HepG2 (cell line): ENCODE results near the gene VEZF1. TPM values are rescaled to one million over a fixed set of nuclear protein-coding genes. Genes with fewer than 3 reads are reported as not detected.
A peak's percentile ranks its signal among the peaks of the same experiment; 100 is the strongest.

Source experiments
- AKNA ChIP-seq: sonication (generic); formaldehyde crosslinking; IDR thresholded peaks from 2 replicates; pipeline ENCODE4 v1.4.0; 2020; ENCODE audit warnings: missing genetic modification reagents, borderline replicate concordance
- ARNTL ChIP-seq: sonication (generic); formaldehyde crosslinking; IDR thresholded peaks from 2 replicates; pipeline ENCODE4 v1.4.0; 2020; ENCODE audit warnings: mild to moderate bottlenecking, missing genetic modification reagents
- BHLHE40 ChIP-seq: IDR thresholded peaks from 2 replicates; pipeline ENCODE4 v1.6.1; 2011; ENCODE audit warnings: low read length, improper control_type of control experiment
- BRD4 ChIP-seq: sonication (generic); formaldehyde crosslinking; IDR thresholded peaks from 2 replicates; pipeline ENCODE4 v1.4.0; 2020; ENCODE audit warnings: missing genetic modification reagents
- CENPT ChIP-seq: sonication (generic); formaldehyde crosslinking; IDR thresholded peaks from 2 replicates; pipeline ENCODE4 v1.8.0; 2022; ENCODE audit warnings: low read depth, mild to moderate bottlenecking, moderate library complexity, missing genetic modification reagents
- EEA1 ChIP-seq: sonication (generic); formaldehyde crosslinking; IDR thresholded peaks from 2 replicates; pipeline ENCODE4 v1.5.1; 2020; ENCODE audit warnings: mild to moderate bottlenecking, missing genetic modification reagents, borderline replicate concordance
- EP300 ChIP-seq, 3 experiments: sonication (generic) in 1 of 3; formaldehyde crosslinking in 1 of 3; IDR thresholded peaks; 2 replicates each; pipeline versions ENCODE4 v1.5.1 to v1.6.1; 2011 to 2020; ENCODE audit warnings: low read depth in 2 of 3, low read length in 2 of 3, borderline replicate concordance in 1 of 3, improper control_type of control experiment in 1 of 3, mild to moderate bottlenecking in 1 of 3, missing genetic modification reagents in 1 of 3, moderate library complexity in 1 of 3
- HDAC6 ChIP-seq: fragments of 200-600 bp; sonication (generic); IDR thresholded peaks from 2 replicates; pipeline ENCODE4 v1.7.0; 2017; ENCODE audit warnings: mild to moderate bottlenecking, antibody characterized with exemption, low read length, low read depth
- NFKB2 ChIP-seq: sonication (generic); formaldehyde crosslinking; IDR thresholded peaks from 2 replicates; pipeline ENCODE4 v1.4.0; 2020; ENCODE audit warnings: missing genetic modification reagents, borderline replicate concordance
- PBX2 ChIP-seq: IDR thresholded peaks from 2 replicates; pipeline ENCODE4 v1.6.1; 2016; ENCODE audit warnings: control low read depth
- PHF20 ChIP-seq: sonication (generic); formaldehyde crosslinking; IDR thresholded peaks from 2 replicates; pipeline ENCODE4 v1.5.0; 2020; ENCODE audit warnings: mild to moderate bottlenecking, missing genetic modification reagents
- SRSF1 ChIP-seq: fragments of 200-400 bp; formaldehyde crosslinking; optimal IDR thresholded peaks from 2 replicates; pipeline ENCODE3; 2017; ENCODE audit warnings: mild to moderate bottlenecking, low read depth, low read length, moderate library complexity
- TBL1XR1 ChIP-seq: fragments of 150-350 bp; IDR thresholded peaks from 2 replicates; pipeline ENCODE4 v1.6.1; 2014; ENCODE audit warnings: borderline replicate concordance, low read length; ENCODE audit not compliant: partially characterized antibody
- TBP ChIP-seq: sonication (generic); formaldehyde crosslinking; IDR thresholded peaks from 2 replicates; pipeline ENCODE4 v1.5.0; 2020; ENCODE audit warnings: missing genetic modification reagents
- ZC3H4 ChIP-seq: sonication (generic); formaldehyde crosslinking; IDR thresholded peaks from 2 replicates; pipeline ENCODE4 v1.4.0; 2020; ENCODE audit warnings: missing genetic modification reagents, borderline replicate concordance
- ZNF326 ChIP-seq: sonication (generic); formaldehyde crosslinking; IDR thresholded peaks from 2 replicates; pipeline ENCODE4 v1.4.0; 2020; ENCODE audit warnings: missing genetic modification reagents, borderline replicate concordance
- ZNF432 ChIP-seq: sonication (generic); formaldehyde crosslinking; IDR thresholded peaks from 2 replicates; pipeline ENCODE4 v1.5.0; 2020; ENCODE audit warnings: missing genetic modification reagents, mild to moderate bottlenecking, borderline replicate concordance
- ZNF569 ChIP-seq: sonication (generic); formaldehyde crosslinking; IDR thresholded peaks from 2 replicates; pipeline ENCODE4 v1.5.0; 2020; ENCODE audit warnings: mild to moderate bottlenecking, missing genetic modification reagents, moderate library complexity, borderline replicate concordance
- ZNF75D ChIP-seq: sonication (generic); formaldehyde crosslinking; IDR thresholded peaks from 2 replicates; pipeline ENCODE4 v1.8.1; 2023; ENCODE audit warnings: missing genetic modification reagents, mild to moderate bottlenecking, borderline replicate concordance
- ZNF768 ChIP-seq: sonication (generic); formaldehyde crosslinking; IDR thresholded peaks from 2 replicates; pipeline ENCODE4 v1.4.0; 2020; ENCODE audit warnings: missing genetic modification reagents
- ZNF790 ChIP-seq: sonication (generic); formaldehyde crosslinking; IDR thresholded peaks from 2 replicates; pipeline ENCODE4 v1.8.0; 2022; ENCODE audit warnings: missing genetic modification reagents, mild to moderate bottlenecking, borderline replicate concordance
- ZNF878 ChIP-seq: sonication (generic); formaldehyde crosslinking; IDR thresholded peaks from 2 replicates; pipeline ENCODE4 v1.8.1; 2023; ENCODE audit warnings: mild to moderate bottlenecking, missing genetic modification reagents, moderate library complexity
- ZSCAN31 ChIP-seq: sonication (generic); formaldehyde crosslinking; IDR thresholded peaks from 2 replicates; pipeline ENCODE4 v1.5.0; 2020; ENCODE audit warnings: low read depth, mild to moderate bottlenecking, missing genetic modification reagents
- polyA plus RNA-seq, 8 experiments: library from polyadenylated mRNA; depleted of rRNA in 3 of 8; stranded (reverse) in 7 of 8; unstranded in 1 of 8; fragments of >200 nt; fragmentation: Illumina TruSeq in 4 of 8; extraction: Trizol in 4 of 8; gene quantifications; 2 replicates each; pipeline versions ENCODE4 v1.2.1 to v1.2.3, GENCODE V29; 2011 to 2016; ENCODE audit warnings: low read depth in 4 of 8, missing spikeins in 1 of 8, mixed read lengths in 1 of 8; ENCODE audit not compliant: insufficient read depth in 1 of 8
- total RNA-seq, 5 experiments: library from RNA; depleted of rRNA; stranded (reverse); fragments of >200 nt; fragmentation: Illumina TruSeq; extraction: Trizol; gene quantifications; 2 replicates each; pipeline ENCODE4 v1.2.3, GENCODE V29; 2016; ENCODE audit warnings: low read depth in 1 of 5
- TF ChIP-seq, protein P1 (sequence below): sonication (generic); formaldehyde crosslinking; conservative IDR thresholded peaks from 2 replicates; pipeline ENCODE4 v1.5.0; 2020; ENCODE audit warnings: missing genetic modification reagents

VEZF1 gene
- total and polyA plus RNA-seq, 2 of the 13 experiments (the other 11 are each of a cell fraction or from before 2014, with no cell fraction given): 45.9 to 49.7 TPM

GRCh38 chr17:57938061-57938502, 50.0 kb downstream of the VEZF1 start (continued):
- peak; percentile 42; the same call in 1 of the 2 replicates for TF ChIP-seq ARNTL (CRISPR knock-in tag)
- TF ChIP-seq ZNF326 (CRISPR knock-in tag): no peak
- TF ChIP-seq NFKB2: no peak
- TF ChIP-seq PBX2 (CRISPR knock-in tag): no peak
- TF ChIP-seq PHF20 (CRISPR knock-in tag): no peak
- no peak for TF ChIP-seq ZNF790 (CRISPR knock-in tag)
- TF ChIP-seq CENPT (CRISPR knock-in tag): no peak
- no peak for TF ChIP-seq HDAC6
- TF ChIP-seq ZNF878: no peak
- TF ChIP-seq ZSCAN31: no peak
- no peak for TF ChIP-seq ZNF75D (CRISPR knock-in tag)
- TF ChIP-seq ZNF768: no peak; the same call in 1 of the 2 replicates
- no peak for TF ChIP-seq ZNF432 (CRISPR knock-in tag)
- TF ChIP-seq, protein P1, sequence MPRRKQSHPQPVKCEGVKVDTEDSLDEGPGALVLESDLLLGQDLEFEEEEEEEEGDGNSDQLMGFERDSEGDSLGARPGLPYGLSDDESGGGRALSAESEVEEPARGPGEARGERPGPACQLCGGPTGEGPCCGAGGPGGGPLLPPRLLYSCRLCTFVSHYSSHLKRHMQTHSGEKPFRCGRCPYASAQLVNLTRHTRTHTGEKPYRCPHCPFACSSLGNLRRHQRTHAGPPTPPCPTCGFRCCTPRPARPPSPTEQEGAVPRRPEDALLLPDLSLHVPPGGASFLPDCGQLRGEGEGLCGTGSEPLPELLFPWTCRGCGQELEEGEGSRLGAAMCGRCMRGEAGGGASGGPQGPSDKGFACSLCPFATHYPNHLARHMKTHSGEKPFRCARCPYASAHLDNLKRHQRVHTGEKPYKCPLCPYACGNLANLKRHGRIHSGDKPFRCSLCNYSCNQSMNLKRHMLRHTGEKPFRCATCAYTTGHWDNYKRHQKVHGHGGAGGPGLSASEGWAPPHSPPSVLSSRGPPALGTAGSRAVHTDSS (CRISPR knock-in tag): no peak
- peak; percentile 84 for TF ChIP-seq BHLHE40
- no peak for TF ChIP-seq TBP (CRISPR knock-in tag)
- no peak for TF ChIP-seq AKNA (CRISPR knock-in tag)
- no peak for TF ChIP-seq ZC3H4
- TF ChIP-seq ZNF569: no peak
- TF ChIP-seq EEA1 (CRISPR knock-in tag): no peak
- no peak for TF ChIP-seq TBL1XR1
- TF ChIP-seq BRD4 (CRISPR knock-in tag): no peak
- peak; percentile 60 to 82; a peak in 3 of 4 replicates for TF ChIP-seq EP300 (IDR thresholded peaks at IDR 0.05; ENCODE audit: low read depth in 2 of 2, low read length in 2 of 2)
- peak; percentile 72 for TF ChIP-seq EP300 (CRISPR knock-in tag; IDR thresholded peaks at IDR 0.05; ENCODE audit: borderline replicate concordance)
- no peak for TF ChIP-seq SRSF1
